ENCODE measurements around the gene UFC1.

UFC1 gene

GRCh38 chr1:161138431-161138830 is 15.3 kb upstream of the UFC1 start:
- H3K36me3 ChIP-seq (ENCODE audit: control insufficient read depth in 1 of 2, insufficient read depth in 2 of 2, low read length in 2 of 2), result no peaks in the 10 kb centered on the region
- no peaks in the 10 kb centered on the region for H3K27me3 ChIP-seq (ENCODE audit: low read depth, low read length)
- no peak overlapping the region for H3K4me3 ChIP-seq (ENCODE audit: low read depth in 1 of 2, low read length in 2 of 2)
- H3K4me1 ChIP-seq (ENCODE audit: control insufficient read depth in 1 of 2, insufficient read depth in 2 of 2, low read length in 2 of 2), result peaks cover 0 to 24% of the 10 kb centered on the region in 2 donors
- H3K27ac ChIP-seq (ENCODE audit: low read length), result no peak overlapping the region
- H3K9me3 ChIP-seq (ENCODE audit: control insufficient read depth in 1 of 2, low read length in 2 of 2), result no peaks in the 10 kb centered on the region

- no peak overlapping the region for H3K27ac ChIP-seq (ENCODE audit: low read length)
- no peaks in the 10 kb centered on the region for H3K9me3 ChIP-seq (ENCODE audit: control insufficient read depth in 1 of 2, low read length in 2 of 2)
- no peaks in the 10 kb centered on the region for H3K36me3 ChIP-seq (ENCODE audit: control insufficient read depth in 1 of 2, insufficient read depth in 2 of 2, low read length in 2 of 2)
- peaks cover 0 to 15% of the 10 kb centered on the region in 2 donors for H3K4me1 ChIP-seq (ENCODE audit: control insufficient read depth in 1 of 2, insufficient read depth in 2 of 2, low read length in 2 of 2)
- no peak overlapping the region for H3K4me3 ChIP-seq (ENCODE audit: low read depth in 1 of 2, low read length in 2 of 2)
- no peaks in the 10 kb centered on the region for H3K27me3 ChIP-seq (ENCODE audit: low read depth, low read length)
Measured at GRCh38 chr1:161139766-161140165, 14.0 kb upstream of the UFC1 start.

GRCh38 chr1:161140755-161141400 is 12.9 kb upstream of the UFC1 start:
- H3K9me3 ChIP-seq (ENCODE audit: control insufficient read depth in 1 of 2, low read length in 2 of 2), result no peaks in the 10 kb centered on the region
- peaks cover 0 to 13% of the 10 kb centered on the region in 2 donors for H3K4me1 ChIP-seq (ENCODE audit: control insufficient read depth in 1 of 2, insufficient read depth in 2 of 2, low read length in 2 of 2)
- H3K27ac ChIP-seq (ENCODE audit: low read length), result no peak overlapping the region
- H3K4me3 ChIP-seq (ENCODE audit: low read depth in 1 of 2, low read length in 2 of 2), result no peak overlapping the region
- H3K27me3 ChIP-seq (ENCODE audit: low read depth, low read length), result no peaks in the 10 kb centered on the region
- no peaks in the 10 kb centered on the region for H3K36me3 ChIP-seq (ENCODE audit: control insufficient read depth in 1 of 2, insufficient read depth in 2 of 2, low read length in 2 of 2)

GRCh38 chr1:161145832-161146231 is 7.9 kb upstream of the UFC1 start:
- Histone ChIP-seq H3K36me3 (ENCODE audit: control insufficient read depth in 1 of 2, insufficient read depth in 2 of 2, low read length in 2 of 2) (no peaks in the 10 kb centered on the region), H3K4me3 (ENCODE audit: low read depth in 1 of 2, low read length in 2 of 2) (no peak overlapping the region), H3K27ac (ENCODE audit: low read length) (no peak overlapping the region), H3K27me3 (ENCODE audit: low read depth, low read length) (no peaks in the 10 kb centered on the region), H3K9me3 (ENCODE audit: control insufficient read depth in 1 of 2, low read length in 2 of 2) (no peaks in the 10 kb centered on the region), H3K4me1 (ENCODE audit: control insufficient read depth in 1 of 2, insufficient read depth in 2 of 2, low read length in 2 of 2) (no peaks in the 10 kb centered on the region)

- no peaks in the 10 kb centered on the region for H3K27me3 ChIP-seq (ENCODE audit: low read depth, low read length)
- H3K4me3 ChIP-seq (ENCODE audit: low read depth in 1 of 2, low read length in 2 of 2), result peak overlapping the region; percentile 75 to 99
- H3K9me3 ChIP-seq (ENCODE audit: control insufficient read depth in 1 of 2, low read length in 2 of 2), result no peaks in the 10 kb centered on the region
- peaks cover 10 to 18% of the 10 kb centered on the region in 2 donors for H3K36me3 ChIP-seq (ENCODE audit: control insufficient read depth in 1 of 2, insufficient read depth in 2 of 2, low read length in 2 of 2)
- H3K27ac ChIP-seq (ENCODE audit: low read length), result peak overlapping the region; percentile 99
- peaks cover 0 to 14% of the 10 kb centered on the region in 2 donors for H3K4me1 ChIP-seq (ENCODE audit: control insufficient read depth in 1 of 2, insufficient read depth in 2 of 2, low read length in 2 of 2)
Measured at GRCh38 chr1:161153176-161153575, 602 bp upstream of the UFC1 start.

- H3K27ac ChIP-seq (ENCODE audit: low read length), result no peak overlapping the region
- H3K9me3 ChIP-seq (ENCODE audit: control insufficient read depth in 1 of 2, low read length in 2 of 2), result no peaks in the 10 kb centered on the region
- no peak overlapping the region for H3K4me3 ChIP-seq (ENCODE audit: low read depth in 1 of 2, low read length in 2 of 2)
- H3K36me3 ChIP-seq (ENCODE audit: control insufficient read depth in 1 of 2, insufficient read depth in 2 of 2, low read length in 2 of 2), result peaks cover 28 to 39% of the 10 kb centered on the region in 2 donors
- peaks cover 0 to 45% of the 10 kb centered on the region in 2 donors for H3K4me1 ChIP-seq (ENCODE audit: control insufficient read depth in 1 of 2, insufficient read depth in 2 of 2, low read length in 2 of 2)
- H3K27me3 ChIP-seq (ENCODE audit: low read depth, low read length), result no peaks in the 10 kb centered on the region
Measured at GRCh38 chr1:161157867-161158266, 4.1 kb downstream of the UFC1 start.

GRCh38 chr1:161158316-161159010 is 4.7 kb downstream of the UFC1 start:
- peaks cover 34 to 45% of the 10 kb centered on the region in 2 donors for H3K36me3 ChIP-seq (ENCODE audit: control insufficient read depth in 1 of 2, insufficient read depth in 2 of 2, low read length in 2 of 2)
- H3K9me3 ChIP-seq (ENCODE audit: control insufficient read depth in 1 of 2, low read length in 2 of 2), result no peaks in the 10 kb centered on the region
- H3K27ac ChIP-seq (ENCODE audit: low read length), result peak overlapping the region; percentile 78
- peak overlapping the region; percentile 90 to 91 for H3K4me3 ChIP-seq (ENCODE audit: low read depth in 1 of 2, low read length in 2 of 2)
- peaks cover 0 to 42% of the 10 kb centered on the region in 2 donors for H3K4me1 ChIP-seq (ENCODE audit: control insufficient read depth in 1 of 2, insufficient read depth in 2 of 2, low read length in 2 of 2)
- H3K27me3 ChIP-seq (ENCODE audit: low read depth, low read length), result no peaks in the 10 kb centered on the region

- no peaks in the 10 kb centered on the region for H3K9me3 ChIP-seq (ENCODE audit: control insufficient read depth in 1 of 2, low read length in 2 of 2)
- H3K4me1 ChIP-seq (ENCODE audit: control insufficient read depth in 1 of 2, insufficient read depth in 2 of 2, low read length in 2 of 2), result peaks cover 0 to 42% of the 10 kb centered on the region in 2 donors
- H3K27ac ChIP-seq (ENCODE audit: low read length), result peak within 1 kb of the TSS; percentile 78
- H3K36me3 ChIP-seq (ENCODE audit: control insufficient read depth in 1 of 2, insufficient read depth in 2 of 2, low read length in 2 of 2), result peaks cover 34 to 46% of the 10 kb centered on the region in 2 donors
- peak within 1 kb of the TSS; percentile 90 to 91 for H3K4me3 ChIP-seq (ENCODE audit: low read depth in 1 of 2, low read length in 2 of 2)
- H3K27me3 ChIP-seq (ENCODE audit: low read depth, low read length), result no peaks in the 10 kb centered on the region
Measured at GRCh38 chr1:161159087-161159912, 5.5 kb downstream of the UFC1 start, which contains the start of gene USP21. USP21 (plus strand) TSS chr1:161159500; CDS start chr1:161160641, 1,141 bp downstream.

GRCh38 chr1:161159913-161160243 is 6.1 kb downstream of the UFC1 start:
- H3K27me3 ChIP-seq (ENCODE audit: low read depth, low read length), result no peaks in the 10 kb centered on the region
- no peaks in the 10 kb centered on the region for H3K9me3 ChIP-seq (ENCODE audit: control insufficient read depth in 1 of 2, low read length in 2 of 2)
- H3K4me1 ChIP-seq (ENCODE audit: control insufficient read depth in 1 of 2, insufficient read depth in 2 of 2, low read length in 2 of 2), result peaks cover under 1 to 38% of the 10 kb centered on the region in 2 donors
- peak overlapping the region; percentile 90 to 91 for H3K4me3 ChIP-seq (ENCODE audit: low read depth in 1 of 2, low read length in 2 of 2)
- peak overlapping the region; percentile 78 for H3K27ac ChIP-seq (ENCODE audit: low read length)
- peaks cover 34 to 48% of the 10 kb centered on the region in 2 donors for H3K36me3 ChIP-seq (ENCODE audit: control insufficient read depth in 1 of 2, insufficient read depth in 2 of 2, low read length in 2 of 2)

GRCh38 chr1:161160671-161161145 is 6.9 kb downstream of the UFC1 start:
- Histone ChIP-seq H3K27ac (ENCODE audit: low read length) (no peak overlapping the region), H3K4me1 (ENCODE audit: control insufficient read depth in 1 of 2, insufficient read depth in 2 of 2, low read length in 2 of 2) (peaks cover 4 to 41% of the 10 kb centered on the region in 2 donors), H3K27me3 (ENCODE audit: low read depth, low read length) (no peaks in the 10 kb centered on the region), H3K36me3 (ENCODE audit: control insufficient read depth in 1 of 2, insufficient read depth in 2 of 2, low read length in 2 of 2) (peaks cover 34 to 51% of the 10 kb centered on the region in 2 donors), H3K4me3 (ENCODE audit: low read depth in 1 of 2, low read length in 2 of 2) (peak overlapping the region in 1 of 2 donors; percentile 90), H3K9me3 (ENCODE audit: control insufficient read depth in 1 of 2, low read length in 2 of 2) (no peaks in the 10 kb centered on the region)

- no peak overlapping the region for H3K4me3 ChIP-seq (ENCODE audit: low read depth in 1 of 2, low read length in 2 of 2)
- H3K4me1 ChIP-seq (ENCODE audit: control insufficient read depth in 1 of 2, insufficient read depth in 2 of 2, low read length in 2 of 2), result peaks cover 4 to 42% of the 10 kb centered on the region in 2 donors
- peaks cover 34 to 51% of the 10 kb centered on the region in 2 donors for H3K36me3 ChIP-seq (ENCODE audit: control insufficient read depth in 1 of 2, insufficient read depth in 2 of 2, low read length in 2 of 2)
- no peaks in the 10 kb centered on the region for H3K27me3 ChIP-seq (ENCODE audit: low read depth, low read length)
- H3K9me3 ChIP-seq (ENCODE audit: control insufficient read depth in 1 of 2, low read length in 2 of 2), result no peaks in the 10 kb centered on the region
- no peak overlapping the region for H3K27ac ChIP-seq (ENCODE audit: low read length)
Measured at GRCh38 chr1:161161652-161162051, 7.9 kb downstream of the UFC1 start.

Measured in muscle layer of duodenum (tissue), 2 donors.